Measurements from ENCODE around the gene FOXN1. TPM values are rescaled to one million over a fixed set of nuclear protein-coding genes. Genes with fewer than 3 reads are reported as not detected.

Gene FOXN1
- polyA plus RNA-seq, 2 of the 4 experiments (the other 2 are of a cell fraction): not detected

- H3K27ac ChIP-seq: no peak overlapping the region
- FAIRE-seq (no peak), DNase-seq (ENCODE audit: low read depth in 1 of 2, low spot score in 1 of 2) (no peak), ATAC-seq (no peak)
- no peak overlapping the region for H3K4me3 ChIP-seq
- H3K4me1 ChIP-seq: no peaks in the 10 kb centered on the region
- no peak for TF ChIP-seq JUN (IDR thresholded peaks at IDR 0.05)
- TF ChIP-seq GATA3 (IDR thresholded peaks at IDR 0.05; ENCODE audit: borderline replicate concordance): no peak
- TF ChIP-seq CBX2 (IDR thresholded peaks at IDR 0.05; ENCODE audit: borderline replicate concordance, low read depth): no peak
- TF ChIP-seq, protein P1, sequence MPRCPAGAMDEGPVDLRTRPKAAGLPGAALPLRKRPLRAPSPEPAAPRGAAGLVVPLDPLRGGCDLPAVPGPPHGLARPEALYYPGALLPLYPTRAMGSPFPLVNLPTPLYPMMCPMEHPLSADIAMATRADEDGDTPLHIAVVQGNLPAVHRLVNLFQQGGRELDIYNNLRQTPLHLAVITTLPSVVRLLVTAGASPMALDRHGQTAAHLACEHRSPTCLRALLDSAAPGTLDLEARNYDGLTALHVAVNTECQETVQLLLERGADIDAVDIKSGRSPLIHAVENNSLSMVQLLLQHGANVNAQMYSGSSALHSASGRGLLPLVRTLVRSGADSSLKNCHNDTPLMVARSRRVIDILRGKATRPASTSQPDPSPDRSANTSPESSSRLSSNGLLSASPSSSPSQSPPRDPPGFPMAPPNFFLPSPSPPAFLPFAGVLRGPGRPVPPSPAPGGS (IDR thresholded peaks at IDR 0.05): no peak
- TF ChIP-seq KDM1A (IDR thresholded peaks at IDR 0.05; ENCODE audit: low read depth): no peak
- ChIA-PET POLR2A (no interaction called here), CTCF (no interaction called here)
- 63% methylated on average over 7 of the region's 7 CpGs for WGBS (ENCODE audit: missing lambda C conversion rate)
- peaks cover 7% of the 10 kb centered on the region; the same call in 2 of the 3 replicates for H3K9me3 ChIP-seq
- no peak overlapping the region for H3K4me2 ChIP-seq
Observed at GRCh38 chr17:28518578-28518977, 12.4 kb downstream of the FOXN1 start.

DNA sequence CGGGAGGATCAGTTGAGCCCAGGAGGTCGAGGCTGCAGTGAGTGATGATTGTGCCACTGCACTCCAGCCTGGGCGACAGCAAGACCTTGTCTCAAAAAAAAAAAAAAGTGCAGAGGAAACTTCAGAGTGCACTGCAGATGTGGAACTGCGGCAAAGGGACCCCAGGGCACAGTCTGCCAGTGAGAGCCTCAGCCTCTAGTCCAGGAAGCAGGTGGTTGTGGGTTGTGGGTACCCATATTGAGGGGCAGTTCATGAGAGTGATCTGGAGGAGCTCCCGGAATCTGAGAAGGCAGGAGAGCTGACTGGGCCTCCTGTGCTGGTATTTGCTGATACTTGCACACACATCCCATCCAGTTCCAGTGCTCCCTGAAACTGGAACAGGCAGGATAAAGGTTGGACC, 13.1 kb downstream of the FOXN1 start:
- POLR2A ChIA-PET: no interaction called here
- ATAC-seq (no peak), DNase-seq (ENCODE audit: low read depth in 1 of 2, low spot score in 1 of 2) (no peak), FAIRE-seq (no peak)
- 39% methylated on average over 5 of the region's 5 CpGs for WGBS (ENCODE audit: missing lambda C conversion rate)
- H3K4me1 ChIP-seq: no peaks in the 10 kb centered on the region
- TF ChIP-seq REST (IDR thresholded peaks at IDR 0.05) (no peak), NR3C1 (IDR thresholded peaks at IDR 0.05) (no peak), FOSL2 (IDR thresholded peaks at IDR 0.05) (no peak), FOSL2 (CRISPR knock-in tag; IDR thresholded peaks at IDR 0.05) (no peak), RARB (CRISPR knock-in tag; IDR thresholded peaks at IDR 0.05) (no peak), HMGXB4 (CRISPR knock-in tag; IDR thresholded peaks at IDR 0.05; ENCODE audit: borderline replicate concordance) (no peak), HES2 (IDR thresholded peaks at IDR 0.05) (no peak), GATA3 (IDR thresholded peaks at IDR 0.05; ENCODE audit: borderline replicate concordance) (no peak), POLR2AphosphoS2 (conservative IDR thresholded peaks at IDR 0.05; ENCODE audit: low read length) (no peak)
- TF ChIP-seq, protein P2, sequence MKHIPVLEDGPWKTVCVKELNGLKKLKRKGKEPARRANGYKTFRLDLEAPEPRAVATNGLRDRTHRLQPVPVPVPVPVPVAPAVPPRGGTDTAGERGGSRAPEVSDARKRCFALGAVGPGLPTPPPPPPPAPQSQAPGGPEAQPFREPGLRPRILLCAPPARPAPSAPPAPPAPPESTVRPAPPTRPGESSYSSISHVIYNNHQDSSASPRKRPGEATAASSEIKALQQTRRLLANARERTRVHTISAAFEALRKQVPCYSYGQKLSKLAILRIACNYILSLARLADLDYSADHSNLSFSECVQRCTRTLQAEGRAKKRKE (CRISPR knock-in tag; IDR thresholded peaks at IDR 0.05; ENCODE audit: low read depth): no peak
- no peak overlapping the region for H3K27ac ChIP-seq
- no peak overlapping the region for H3K4me3 ChIP-seq
- H3K4me2 ChIP-seq: no peak overlapping the region
- H3K9me3 ChIP-seq: peaks cover 7% of the 10 kb centered on the region; the same call in 2 of the 3 replicates
- CTCF ChIA-PET: interaction anchor here (0.9 to 3.2 kb wide), 6 partner anchors 8 to 33 kb away, joined by 3 to 11 read pairs (median 4); no protein-coding TSS in a partner anchor

- Histone ChIP-seq H3K9me3 (peaks cover 4% of the 10 kb centered on the region; the same call in 2 of the 3 replicates), H3K4me3 (no peak overlapping the region), H3K4me1 (peaks cover 13% of the 10 kb centered on the region), H3K27ac (no peak overlapping the region), H3K4me2 (no peak overlapping the region)
- ChIA-PET CTCF (interaction anchor here (0.7 to 3.2 kb wide), 14 partner anchors 11 to 141 kb away, joined by 3 to 11 read pairs (median 3); partner anchors contain the start of genes SDF2 and SUPT6H), POLR2A (no interaction called here)
- TF ChIP-seq POLR2A (IDR thresholded peaks at IDR 0.05; ENCODE audit: low read length): no peak
- TF ChIP-seq ESRRA (IDR thresholded peaks at IDR 0.05; ENCODE audit: borderline replicate concordance, low read length): no peak
- TF ChIP-seq ZSCAN20 (CRISPR knock-in tag; IDR thresholded peaks at IDR 0.05): no peak
- no peak for TF ChIP-seq RNF2 (IDR thresholded peaks at IDR 0.05; ENCODE audit: borderline replicate concordance, low read depth)
- TF ChIP-seq CBX8 (IDR thresholded peaks at IDR 0.05): no peak
- no peak for TF ChIP-seq RCOR1 (IDR thresholded peaks at IDR 0.05; ENCODE audit: low read depth, low read length)
- no peak for TF ChIP-seq FOXS1 (CRISPR knock-in tag; IDR thresholded peaks at IDR 0.05)
- TF ChIP-seq EP300 (IDR thresholded peaks at IDR 0.05): no peak
- no peak for TF ChIP-seq SREBF2 (IDR thresholded peaks at IDR 0.05)
- TF ChIP-seq HOXB13 (CRISPR knock-in tag; IDR thresholded peaks at IDR 0.05; ENCODE audit: low read depth): no peak
- no peak for TF ChIP-seq CHD4 (IDR thresholded peaks at IDR 0.05; ENCODE audit: borderline replicate concordance)
- TF ChIP-seq EHMT2 (IDR thresholded peaks at IDR 0.05; ENCODE audit: low read depth): no peak
- no peak for ATAC-seq
- 69% methylated on average over 6 of the region's 6 CpGs for whole genome bisulfite sequencing (ENCODE audit: missing lambda C conversion rate)
- FAIRE-seq: no peak
- DNase-seq (ENCODE audit: low read depth in 1 of 2, low spot score in 1 of 2): no peak
Observed at GRCh38 chr17:28520687-28521086, 14.5 kb downstream of the FOXN1 start.

All from A549 (cell line).